HG02588 (cell line): ENCODE measurements around the gene CYP3A7.
"Not testable (repeated sequence)": the region's sequence is repeated elsewhere in the genome, so short reads cannot be mapped to it uniquely, and the experiment has no call there.

Experiments
- ATAC-seq: cut with Tn5 transposase; IDR thresholded peaks from one replicate; pipeline ENCODE4 v1.9.1; 2021; ENCODE audit warnings: mild to moderate bottlenecking, moderate library complexity; ENCODE audit not compliant: unreplicated experiment

Gene CYP3A7

GRCh38 chr7:99734987-99735386 is at the start of gene CYP3A7:
CYP3A7 (minus strand) TSS chr7:99735196; CDS start chr7:99735093, 103 bp downstream.
- no peak for ATAC-seq

GRCh38 chr7:99784007-99784406 is 49.0 kb upstream of the CYP3A7 start, which contains the start of gene CYP3A4:
CYP3A4 (minus strand) TSS chr7:99784184; CDS start chr7:99784081, 103 bp downstream.
- no peak for ATAC-seq

GRCh38 chr7:99782012-99782953 is 47.3 kb upstream of the CYP3A7 start:
- ATAC-seq: no peak

- no peak for ATAC-seq
Measured at GRCh38 chr7:99780588-99780987, 45.6 kb upstream of the CYP3A7 start.

GRCh38 chr7:99779949-99780348 is 45.0 kb upstream of the CYP3A7 start:
- no peak for ATAC-seq

GRCh38 chr7:99778880-99779279 is 43.9 kb upstream of the CYP3A7 start:
- no peak for ATAC-seq

- ATAC-seq: not testable (repeated sequence)
Measured at GRCh38 chr7:99773395-99773794, 38.4 kb upstream of the CYP3A7 start.

GRCh38 chr7:99772565-99772964 is 37.6 kb upstream of the CYP3A7 start:
- no peak for ATAC-seq

GRCh38 chr7:99769494-99769893 is 34.5 kb upstream of the CYP3A7 start:
- ATAC-seq: not testable (repeated sequence)

GRCh38 chr7:99768471-99768870 is 33.5 kb upstream of the CYP3A7 start:
- ATAC-seq: no peak

GRCh38 chr7:99767662-99768061 is 32.7 kb upstream of the CYP3A7 start:
- ATAC-seq: peak; percentile 72

- no peak for ATAC-seq
Measured at GRCh38 chr7:99766484-99767099, 31.6 kb upstream of the CYP3A7 start.

- ATAC-seq: no peak
Measured at GRCh38 chr7:99764478-99764877, 29.5 kb upstream of the CYP3A7 start.

- no peak for ATAC-seq
Measured at GRCh38 chr7:99762680-99763327, 27.8 kb upstream of the CYP3A7 start.

- ATAC-seq: no peak
Measured at GRCh38 chr7:99755085-99755484, 20.1 kb upstream of the CYP3A7 start.

- ATAC-seq: no peak
Measured at GRCh38 chr7:99752356-99752755, 17.4 kb upstream of the CYP3A7 start.

GRCh38 chr7:99751322-99752052 is 16.5 kb upstream of the CYP3A7 start:
- ATAC-seq: not testable (repeated sequence)

GRCh38 chr7:99748846-99749579 is 14.0 kb upstream of the CYP3A7 start:
- no peak for ATAC-seq

GRCh38 chr7:99746915-99747314 is 11.9 kb upstream of the CYP3A7 start:
- ATAC-seq: not testable (repeated sequence)

GRCh38 chr7:99745395-99745794 is 10.4 kb upstream of the CYP3A7 start:
- ATAC-seq: not testable (repeated sequence)
